Measurements from ENCODE around the gene DDX4. TPM values are rescaled to one million over a fixed set of nuclear protein-coding genes. Genes with fewer than 3 reads are reported as not detected.
"Not testable (repeated sequence)": the region's sequence is repeated elsewhere in the genome, so short reads cannot be mapped to it uniquely, and the experiment has no call there.

The DDX4 gene
- total RNA-seq = not detected in 2 replicates
- long read RNA-seq = 0 reads

GRCh38 chr5:55737793-55738192 lies at the start of gene DDX4:
DDX4 (plus strand) TSS chr5:55738061; CDS start chr5:55738964, 903 bp downstream.
- Mint-ChIP-seq H3K27me3 (ENCODE audit: unreplicated experiment) (peaks cover 31% of the 10 kb centered on the region), H3K4me1 (ENCODE audit: unreplicated experiment) (no peaks in the 10 kb centered on the region), H3K4me3 (ENCODE audit: unreplicated experiment) (no peak within 1 kb of the TSS), H3K27ac (ENCODE audit: unreplicated experiment) (no peak within 1 kb of the TSS), H3K36me3 (ENCODE audit: unreplicated experiment) (no peaks in the 10 kb centered on the region), H3K9me3 (ENCODE audit: unreplicated experiment) (no peaks in the 10 kb centered on the region)
- no peak for TF ChIP-seq CTCF (IDR thresholded peaks at IDR 0.05)
- no peak for DNase-seq (ENCODE audit: extremely low spot score, unreplicated experiment)

- Mint-ChIP-seq H3K27me3 (ENCODE audit: unreplicated experiment) (no peaks in the 10 kb centered on the region), H3K27ac (ENCODE audit: unreplicated experiment) (peak overlapping the region; percentile 25)
Measured at GRCh38 chr5:55691265-55692105, 46.4 kb upstream of the DDX4 start.

GRCh38 chr5:55692106-55692417 lies 45.8 kb upstream of the DDX4 start:
- no peak for TF ChIP-seq CTCF (IDR thresholded peaks at IDR 0.05)
- Mint-ChIP-seq H3K9me3 (ENCODE audit: unreplicated experiment) (no peaks in the 10 kb centered on the region), H3K4me3 (ENCODE audit: unreplicated experiment) (no peak overlapping the region), H3K36me3 (ENCODE audit: unreplicated experiment) (peaks cover 4% of the 10 kb centered on the region), H3K27me3 (ENCODE audit: unreplicated experiment) (no peaks in the 10 kb centered on the region), H3K27ac (ENCODE audit: unreplicated experiment) (no peak overlapping the region), H3K4me1 (ENCODE audit: unreplicated experiment) (peaks cover 12% of the 10 kb centered on the region)
- DNase-seq (ENCODE audit: extremely low spot score, unreplicated experiment) = no peak

More at GRCh38 chr5:55691265-55692105, 46.4 kb upstream of the DDX4 start:
- Mint-ChIP-seq H3K4me3 (ENCODE audit: unreplicated experiment) (no peak overlapping the region), H3K4me1 (ENCODE audit: unreplicated experiment) (peaks cover 12% of the 10 kb centered on the region), H3K36me3 (ENCODE audit: unreplicated experiment) (peaks cover 5% of the 10 kb centered on the region), H3K9me3 (ENCODE audit: unreplicated experiment) (no peaks in the 10 kb centered on the region)
- DNase-seq (ENCODE audit: extremely low spot score, unreplicated experiment) = no peak
- TF ChIP-seq CTCF (IDR thresholded peaks at IDR 0.05) = peak; percentile 71

- no peak overlapping the region for H3K27ac Mint-ChIP-seq (ENCODE audit: unreplicated experiment)
- no peak for TF ChIP-seq CTCF (IDR thresholded peaks at IDR 0.05)
- H3K36me3 Mint-ChIP-seq (ENCODE audit: unreplicated experiment) = peaks cover 8% of the 10 kb centered on the region
- DNase-seq (ENCODE audit: extremely low spot score, unreplicated experiment) = no peak
- H3K4me3 Mint-ChIP-seq (ENCODE audit: unreplicated experiment) = no peak overlapping the region
- no peaks in the 10 kb centered on the region for H3K9me3 Mint-ChIP-seq (ENCODE audit: unreplicated experiment)
- H3K27me3 Mint-ChIP-seq (ENCODE audit: unreplicated experiment) = no peaks in the 10 kb centered on the region
- H3K4me1 Mint-ChIP-seq (ENCODE audit: unreplicated experiment) = peaks cover 12% of the 10 kb centered on the region
Measured at GRCh38 chr5:55692509-55692908, 45.4 kb upstream of the DDX4 start.

- Mint-ChIP-seq H3K27ac (ENCODE audit: unreplicated experiment) (no peak overlapping the region), H3K4me3 (ENCODE audit: unreplicated experiment) (no peak overlapping the region), H3K36me3 (ENCODE audit: unreplicated experiment) (peaks cover 8% of the 10 kb centered on the region), H3K4me1 (ENCODE audit: unreplicated experiment) (peaks cover 17% of the 10 kb centered on the region), H3K27me3 (ENCODE audit: unreplicated experiment) (no peaks in the 10 kb centered on the region), H3K9me3 (ENCODE audit: unreplicated experiment) (no peaks in the 10 kb centered on the region)
- no peak for DNase-seq (ENCODE audit: extremely low spot score, unreplicated experiment)
- TF ChIP-seq CTCF (IDR thresholded peaks at IDR 0.05) = peak; percentile 61
Measured at GRCh38 chr5:55694152-55694830, 43.6 kb upstream of the DDX4 start.

GRCh38 chr5:55696704-55697103 lies 41.2 kb upstream of the DDX4 start:
- not testable (repeated sequence) for H3K4me1 Mint-ChIP-seq (ENCODE audit: unreplicated experiment)

More at GRCh38 chr5:55696704-55697103, 41.2 kb upstream of the DDX4 start:
- not testable (repeated sequence) for H3K27me3 Mint-ChIP-seq (ENCODE audit: unreplicated experiment); H3K27ac Mint-ChIP-seq (ENCODE audit: unreplicated experiment); H3K9me3 Mint-ChIP-seq (ENCODE audit: unreplicated experiment); DNase-seq (ENCODE audit: extremely low spot score, unreplicated experiment); H3K4me3 Mint-ChIP-seq (ENCODE audit: unreplicated experiment)
- H3K36me3 Mint-ChIP-seq (ENCODE audit: unreplicated experiment) = peaks cover 15% of the 10 kb centered on the region

Data from osteocyte (in vitro differentiated cells).